Measurements from ENCODE around the gene CLIC1.
"Not testable (repeated sequence)": the region's sequence is repeated elsewhere in the genome, so short reads cannot be mapped to it uniquely, and the experiment has no call there.

The CLIC1 gene

DNA sequence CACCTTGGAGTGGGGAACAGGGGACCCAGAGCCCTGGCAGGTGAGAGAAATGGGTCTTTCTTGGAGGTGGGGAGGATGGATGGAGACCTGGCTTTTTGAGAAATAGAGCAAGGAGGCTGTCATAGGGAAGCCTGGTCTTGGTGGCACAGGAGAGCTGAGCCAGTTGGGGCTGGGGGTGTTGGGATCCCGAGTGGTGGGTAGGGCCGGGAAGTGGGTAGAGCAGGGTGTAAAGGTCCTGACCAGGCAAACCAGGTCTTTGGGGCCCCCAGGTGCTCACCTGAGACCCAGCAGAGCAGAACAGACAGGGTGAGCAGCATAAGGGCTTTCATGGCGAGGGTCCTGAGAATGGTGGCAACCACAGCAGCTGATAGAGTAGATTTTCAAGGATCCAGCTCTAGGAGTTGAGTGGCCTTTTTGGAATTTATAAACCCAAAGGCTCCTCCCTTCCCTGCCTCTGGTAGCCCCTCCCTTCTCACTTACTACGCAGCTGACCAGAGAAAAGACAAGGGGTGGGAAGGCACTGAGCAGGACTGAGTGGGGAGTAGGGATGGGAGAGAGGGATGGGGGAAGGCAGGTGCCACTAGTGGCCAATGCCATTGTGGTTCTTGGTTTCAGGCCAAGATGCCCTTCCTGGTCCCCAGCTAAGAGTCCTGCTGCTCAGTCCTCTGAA lies 14.8 kb downstream of the CLIC1 start, which contains the start of gene LY6G6C:
TSS of gene LY6G6C (minus strand) at position 396 of the 670 bp plus-strand sequence. CDS start at position 329, 67 bp downstream.
- DNase-seq: no peak

DNA sequence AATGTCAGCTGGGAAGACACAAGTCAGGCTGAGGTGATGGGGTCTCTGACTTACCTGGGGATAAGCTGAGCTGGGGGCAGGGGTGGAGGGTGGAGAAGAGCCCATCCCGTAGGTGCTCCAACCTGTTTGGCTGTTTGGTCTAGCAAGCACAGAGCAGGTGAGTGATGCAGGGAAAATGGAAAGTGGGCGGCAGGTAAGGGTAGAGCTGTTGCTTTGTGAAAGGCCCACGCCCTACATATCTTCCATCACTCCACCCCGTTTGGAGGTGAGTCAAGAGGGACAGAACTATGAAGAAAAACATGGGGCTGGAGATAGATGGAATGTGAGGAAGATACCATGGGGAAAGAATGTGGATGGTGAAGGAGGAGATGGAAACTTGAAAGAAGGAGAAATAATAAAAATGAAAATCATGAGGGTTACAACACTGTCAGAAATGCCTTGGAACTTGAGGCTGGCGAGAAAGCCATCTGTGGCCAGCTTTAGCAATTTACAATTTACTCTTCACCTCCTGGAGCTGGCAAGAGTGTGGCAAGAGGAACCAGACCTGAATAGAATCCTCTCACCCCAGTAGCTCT lies 16.0 kb downstream of the CLIC1 start:
- DNase-seq: no peak

DNA sequence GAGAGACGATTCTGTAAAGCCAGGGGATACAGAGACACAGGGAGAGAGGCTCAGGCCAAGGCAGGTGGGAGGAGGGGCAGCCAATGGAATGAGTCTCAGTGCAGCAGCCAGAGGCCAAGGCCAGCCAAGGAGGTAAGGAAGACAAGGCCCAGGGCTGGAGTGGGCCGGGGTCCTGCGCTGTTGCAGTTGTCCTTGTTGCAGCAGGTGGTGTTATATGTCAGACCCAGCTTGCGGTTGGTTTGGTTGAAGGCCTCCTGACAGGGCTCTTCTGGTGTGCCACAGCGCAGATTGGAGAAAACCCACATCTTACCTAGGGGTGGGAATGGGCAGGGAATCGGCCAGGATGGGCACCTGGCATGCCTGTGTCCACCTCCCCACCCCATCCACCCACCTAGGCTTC lies 17.3 kb downstream of the CLIC1 start:
- no peak for DNase-seq

DNA sequence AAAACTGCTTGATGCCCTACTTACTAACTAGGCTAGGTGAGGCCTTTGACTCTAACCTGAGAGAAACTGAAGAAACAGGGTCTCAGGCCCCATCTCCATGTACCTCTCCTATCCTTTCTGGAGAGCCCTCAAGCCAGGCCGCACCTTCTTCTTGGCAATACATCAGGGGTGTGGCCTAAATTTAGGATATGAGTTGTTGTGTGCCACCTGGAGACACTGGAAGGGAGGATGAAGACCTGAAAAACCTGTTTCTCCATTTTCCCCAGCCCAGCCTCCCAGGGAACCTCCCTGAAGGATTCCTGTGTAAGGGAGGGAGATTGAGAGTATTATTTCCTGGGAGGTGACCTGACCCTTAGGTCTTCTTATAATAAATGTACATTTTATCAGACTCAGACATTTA lies 18.1 kb downstream of the CLIC1 start:
- no peak for DNase-seq

DNA sequence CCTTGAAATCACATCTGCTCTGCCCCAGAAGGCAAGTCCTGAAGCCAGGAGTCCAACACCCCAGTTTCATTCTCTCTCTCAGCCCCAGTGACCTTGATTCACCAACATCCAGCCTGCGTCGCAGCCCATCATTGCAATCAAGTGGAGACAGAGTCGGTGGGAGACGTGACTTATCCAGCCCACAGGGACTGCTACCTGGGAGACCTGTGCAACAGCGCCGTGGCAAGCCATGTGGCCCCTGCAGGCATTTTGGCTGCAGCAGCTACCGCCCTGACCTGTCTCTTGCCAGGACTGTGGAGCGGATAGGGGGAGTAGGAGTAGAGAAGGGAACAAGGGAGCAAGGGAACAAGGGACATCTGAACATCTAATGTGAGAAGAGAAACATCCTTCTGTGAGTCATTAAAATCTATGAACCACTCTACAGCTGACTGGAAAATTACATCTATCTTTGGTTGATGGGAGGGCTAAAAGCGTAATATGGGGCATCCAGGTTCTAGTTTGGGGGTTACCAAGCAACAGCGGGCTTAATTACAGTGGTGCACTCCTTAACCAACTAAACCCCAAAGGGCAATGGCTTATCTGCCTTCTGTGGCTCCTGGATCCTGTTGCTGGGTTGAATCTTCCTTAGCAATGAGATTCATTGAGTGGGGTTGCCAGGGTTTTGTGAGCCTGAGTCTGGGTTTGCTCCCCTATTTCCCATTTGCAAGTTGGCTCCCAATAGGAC lies 18.7 kb downstream of the CLIC1 start:
- DNase-seq: no peak

DNA sequence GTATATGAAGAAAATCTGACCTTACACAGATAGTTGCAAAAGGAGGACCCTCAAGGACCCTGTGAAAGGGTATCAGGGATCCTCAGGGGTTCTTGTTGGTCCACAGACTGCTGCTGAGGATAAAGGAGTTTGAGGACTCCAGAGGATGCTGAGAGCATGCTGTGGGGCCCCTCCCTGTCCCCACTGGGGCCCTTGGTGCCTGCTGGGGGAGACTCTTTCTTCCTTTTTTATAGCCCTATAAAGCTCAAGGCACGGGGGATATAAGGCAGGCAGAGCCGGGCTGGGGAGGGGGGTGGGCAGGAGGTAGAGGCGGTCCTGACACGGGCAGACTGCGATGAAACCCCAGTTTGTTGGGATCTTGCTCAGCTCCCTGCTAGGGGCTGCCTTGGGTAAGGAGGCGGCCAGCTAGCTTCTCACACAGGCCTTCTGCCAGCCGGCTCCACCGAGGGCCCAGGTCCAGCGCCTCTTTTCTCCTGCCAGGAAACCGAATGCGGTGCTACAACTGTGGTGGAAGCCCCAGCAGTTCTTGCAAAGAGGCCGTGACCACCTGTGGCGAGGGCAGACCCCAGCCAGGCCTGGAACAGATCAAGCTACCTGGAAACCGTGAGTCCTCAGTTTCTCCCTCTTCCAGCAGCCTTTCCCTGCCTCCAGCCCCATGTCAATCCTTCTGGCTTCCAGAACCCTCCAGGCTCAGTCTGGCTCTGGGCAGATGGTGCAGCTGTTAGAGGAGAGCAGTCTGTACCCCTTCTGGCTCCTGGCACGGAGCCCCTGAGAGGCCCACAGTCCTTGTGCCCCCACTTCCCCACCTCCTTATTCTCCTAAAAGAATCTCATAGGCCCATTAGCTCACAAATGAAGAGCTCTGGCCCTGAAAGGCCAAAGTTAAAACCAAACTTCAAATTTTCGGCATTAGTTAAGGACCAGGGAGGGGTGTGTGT lies 21.0 kb downstream of the CLIC1 start, which contains the start of gene LY6G6D:
TSS of gene LY6G6D (plus strand) at position 327 of the 937 bp plus-strand sequence. CDS start at position 335, 8 bp downstream.
- DNase-seq: no peak

DNA sequence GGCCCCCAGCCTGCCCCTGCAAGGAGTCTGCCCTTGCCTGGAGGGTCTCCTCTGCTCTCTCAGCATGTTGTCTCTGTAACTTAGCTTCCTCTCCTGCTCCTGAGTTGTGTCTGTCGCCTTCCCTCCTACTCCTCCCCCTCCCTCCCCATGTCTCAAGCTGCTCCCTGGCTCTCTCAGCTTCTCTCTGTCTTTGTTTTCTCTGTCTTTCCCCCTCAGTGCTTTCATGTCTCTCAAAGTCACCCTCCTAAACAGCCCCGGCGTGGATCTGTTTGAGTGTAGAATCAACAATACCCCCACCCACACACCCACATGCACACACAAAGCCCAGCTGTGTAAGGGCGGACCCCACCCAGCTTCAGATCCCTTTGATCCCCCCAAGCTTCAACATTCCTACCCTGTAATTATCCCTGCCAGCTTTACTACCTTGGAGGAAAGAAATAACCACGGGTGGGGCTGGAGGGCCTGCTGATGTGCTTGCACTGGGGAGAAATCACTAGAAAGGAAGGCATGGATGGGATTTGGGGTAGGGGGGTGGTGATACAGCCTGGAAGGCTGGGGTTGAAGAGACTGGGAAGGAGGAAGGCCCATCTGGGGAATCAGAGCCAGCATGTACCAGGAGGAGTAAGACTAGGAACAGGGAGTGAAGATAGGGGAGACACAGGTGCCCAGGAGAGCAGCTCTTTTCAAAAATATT lies 22.2 kb downstream of the CLIC1 start:
- DNase-seq: no peak

DNA sequence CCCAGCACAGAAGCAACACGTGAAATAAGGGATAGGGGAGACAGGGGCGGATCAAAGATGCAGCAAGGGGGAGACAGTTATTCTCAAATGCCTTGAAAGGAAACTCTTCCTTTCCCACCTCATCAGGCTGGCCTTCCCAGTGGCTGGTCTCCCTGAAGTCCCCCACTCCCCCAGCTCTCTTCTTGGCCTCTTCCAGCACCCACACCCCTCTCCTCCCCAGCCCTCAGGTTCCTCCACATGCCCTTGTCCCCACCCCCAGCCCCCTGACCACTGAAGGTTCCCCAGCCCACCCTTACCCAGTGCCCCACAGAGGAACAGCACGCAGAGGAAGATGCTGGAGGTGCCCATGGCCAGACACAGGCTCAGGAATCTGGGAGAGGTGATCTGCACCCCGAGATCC lies 22.9 kb downstream of the CLIC1 start:
- DNase-seq: no peak

DNA sequence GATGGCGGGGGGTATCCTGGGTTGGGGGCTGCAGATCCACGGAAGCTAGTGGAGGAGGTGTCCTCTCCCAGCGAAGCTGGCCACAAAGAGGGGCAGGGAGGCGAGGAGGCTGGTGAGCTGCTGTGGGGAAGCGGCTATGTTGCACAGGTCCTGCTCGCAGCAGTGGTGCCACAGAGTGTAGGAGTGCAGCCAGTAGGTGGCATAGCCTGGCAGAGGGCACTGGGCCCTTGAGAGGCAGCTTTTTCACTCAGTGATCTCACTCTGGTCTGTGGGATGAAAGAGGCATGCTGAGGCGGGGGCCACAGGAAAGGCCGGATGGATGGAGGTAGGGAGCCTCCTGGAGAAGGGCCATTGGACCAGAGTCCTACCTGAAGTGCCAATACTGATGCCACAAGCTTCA lies 24.0 kb downstream of the CLIC1 start:
- DNase-seq: no peak

DNA sequence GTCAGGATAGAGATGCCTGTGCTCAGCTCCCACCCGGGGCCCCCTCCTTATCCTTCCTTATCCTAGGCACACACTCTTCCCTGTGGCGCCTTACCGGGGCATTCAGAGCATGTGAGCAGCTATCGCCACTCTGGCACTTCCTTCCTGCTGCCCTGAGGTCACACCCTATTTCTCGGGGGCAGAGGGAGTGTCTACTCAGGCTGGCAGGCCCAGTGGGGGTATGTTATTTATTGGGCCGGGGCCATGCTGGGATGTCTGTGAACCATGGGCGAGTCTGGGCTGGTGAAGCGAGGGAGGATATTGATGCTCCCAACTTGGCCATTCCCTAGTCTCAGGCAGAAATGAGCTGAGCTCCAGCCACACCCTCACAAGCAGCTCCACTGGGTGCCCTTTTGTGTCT lies 25.1 kb downstream of the CLIC1 start:
- no peak for DNase-seq

DNA sequence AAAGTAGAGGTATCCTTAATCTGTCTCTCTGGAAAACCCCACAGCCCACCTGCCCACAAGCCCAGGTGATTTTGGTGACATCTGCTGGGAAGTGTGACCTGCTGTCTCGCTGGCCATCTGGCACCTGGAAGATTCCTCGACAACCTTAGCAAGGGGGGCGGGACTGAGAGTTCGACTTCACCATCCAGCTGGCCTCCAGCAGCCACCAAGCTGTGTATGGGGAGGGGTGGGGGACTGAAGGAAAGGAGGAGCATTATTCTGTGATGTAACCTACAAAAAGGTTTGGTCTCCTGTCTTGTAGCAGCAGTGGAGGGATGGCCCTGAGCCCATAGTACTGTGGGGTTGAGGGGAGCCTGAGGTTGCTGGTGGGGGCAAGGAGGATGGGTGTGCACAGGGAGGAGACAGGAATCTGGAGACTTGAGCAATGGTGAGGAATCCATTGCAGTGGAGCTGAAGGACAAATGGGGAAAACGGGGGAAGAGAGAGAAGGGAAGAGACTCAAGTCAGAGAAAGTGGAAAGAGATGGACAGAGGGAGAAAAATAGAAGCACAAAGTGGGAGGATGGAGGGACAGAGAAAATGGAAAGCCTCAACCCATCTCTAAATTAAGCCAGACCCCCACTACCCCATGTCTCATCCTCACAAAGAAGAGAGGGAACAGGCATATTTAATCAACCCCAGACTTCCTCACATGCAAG lies 25.7 kb downstream of the CLIC1 start:
- no peak for DNase-seq

DNA sequence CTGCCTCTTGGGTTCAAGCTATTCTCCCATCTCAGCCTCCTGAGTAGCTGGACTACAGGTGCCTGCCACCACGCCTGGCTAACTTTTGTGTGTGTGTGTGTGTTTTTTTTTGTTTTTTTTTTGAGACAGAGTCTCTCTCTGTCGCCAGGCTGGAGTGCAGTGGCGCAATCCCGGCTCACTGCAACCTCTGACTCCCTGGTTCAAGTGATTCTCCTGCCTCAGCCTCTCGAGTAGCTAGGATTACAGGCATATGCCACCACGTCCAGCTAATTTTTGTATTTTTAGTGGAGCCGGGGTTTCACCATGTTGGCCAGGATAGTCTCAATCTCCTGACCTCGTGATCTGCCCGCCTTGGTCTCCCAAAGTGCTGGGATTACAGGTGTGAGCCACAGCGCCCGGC lies 27.2 kb downstream of the CLIC1 start:
- not testable (repeated sequence) for DNase-seq

DNA sequence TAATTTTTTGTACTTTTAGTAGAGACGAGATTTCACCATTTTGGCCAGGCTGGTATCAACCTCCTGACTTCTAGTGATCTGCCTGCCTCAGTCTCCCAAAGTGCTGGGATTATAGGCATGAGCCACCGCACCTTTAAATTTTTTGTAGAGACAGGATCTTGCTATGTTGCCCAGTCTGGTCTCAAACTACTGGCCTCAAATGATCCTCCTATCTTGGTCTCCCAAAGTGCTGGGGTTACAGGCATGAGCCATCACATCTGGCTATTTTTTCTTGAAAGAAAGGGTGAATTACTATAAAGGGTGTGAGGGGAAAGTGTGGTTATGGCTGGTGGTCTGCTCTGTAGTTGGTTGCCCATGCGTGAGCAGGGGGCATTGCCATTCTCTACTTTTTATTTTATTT lies 28.1 kb downstream of the CLIC1 start:
- DNase-seq: no peak

DNA sequence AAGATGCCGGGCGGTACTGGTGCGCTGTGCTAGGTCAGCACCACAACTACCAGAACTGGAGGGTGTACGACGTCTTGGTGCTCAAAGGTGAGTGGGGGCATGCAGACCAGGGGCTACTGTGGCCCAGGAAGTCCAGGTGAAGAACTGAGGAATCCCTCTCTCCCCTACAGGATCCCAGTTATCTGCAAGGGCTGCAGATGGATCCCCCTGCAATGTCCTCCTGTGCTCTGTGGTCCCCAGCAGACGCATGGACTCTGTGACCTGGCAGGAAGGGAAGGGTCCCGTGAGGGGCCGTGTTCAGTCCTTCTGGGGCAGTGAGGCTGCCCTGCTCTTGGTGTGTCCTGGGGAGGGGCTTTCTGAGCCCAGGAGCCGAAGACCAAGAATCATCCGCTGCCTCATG lies 28.6 kb downstream of the CLIC1 start:
- DNase-seq: no peak

DNA sequence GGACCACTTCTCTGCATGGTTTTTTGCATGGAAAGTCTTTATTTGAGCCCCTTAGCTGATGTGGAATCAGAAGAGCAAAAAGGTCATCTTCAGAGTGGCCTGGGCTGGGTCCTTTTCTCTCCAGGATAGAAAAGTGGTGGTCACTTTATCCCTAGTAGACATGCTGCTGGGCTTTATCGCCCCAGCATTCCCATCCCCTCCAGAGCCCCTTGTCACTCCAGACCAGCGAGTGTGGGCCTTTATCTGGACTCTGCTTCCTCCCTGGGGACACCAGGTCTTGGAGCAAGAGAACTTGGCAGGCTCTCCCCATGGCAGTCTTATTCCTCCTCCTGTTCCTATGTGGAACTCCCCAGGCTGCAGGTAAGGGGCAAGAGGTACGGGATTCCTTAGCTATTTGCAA lies 29.7 kb downstream of the CLIC1 start, which contains the start of gene LY6G6F:
TSS of gene LY6G6F (plus strand) at position 268 of the 400 bp plus-strand sequence. CDS start at position 309, 41 bp downstream.
- no peak for DNase-seq

DNA sequence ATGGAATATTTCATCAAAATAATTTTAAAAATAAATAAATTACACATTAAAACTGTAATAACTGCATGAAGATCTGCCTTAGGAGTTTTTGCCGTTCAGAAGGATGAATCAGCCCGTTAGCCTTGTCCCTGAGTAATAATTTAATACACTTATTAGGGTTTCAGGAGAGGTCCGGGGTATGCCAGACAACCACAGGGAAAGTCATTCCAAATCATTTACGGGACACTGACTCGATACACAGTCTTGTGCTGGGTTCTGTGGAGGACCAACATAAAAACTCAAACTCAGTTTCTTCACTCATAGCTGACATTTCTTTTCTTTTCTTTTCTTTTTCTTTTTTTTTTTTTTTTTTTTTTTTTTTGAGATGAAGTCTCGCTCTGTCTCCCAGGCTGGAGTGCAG lies 30.4 kb downstream of the CLIC1 start:
- DNase-seq: no peak

DNA sequence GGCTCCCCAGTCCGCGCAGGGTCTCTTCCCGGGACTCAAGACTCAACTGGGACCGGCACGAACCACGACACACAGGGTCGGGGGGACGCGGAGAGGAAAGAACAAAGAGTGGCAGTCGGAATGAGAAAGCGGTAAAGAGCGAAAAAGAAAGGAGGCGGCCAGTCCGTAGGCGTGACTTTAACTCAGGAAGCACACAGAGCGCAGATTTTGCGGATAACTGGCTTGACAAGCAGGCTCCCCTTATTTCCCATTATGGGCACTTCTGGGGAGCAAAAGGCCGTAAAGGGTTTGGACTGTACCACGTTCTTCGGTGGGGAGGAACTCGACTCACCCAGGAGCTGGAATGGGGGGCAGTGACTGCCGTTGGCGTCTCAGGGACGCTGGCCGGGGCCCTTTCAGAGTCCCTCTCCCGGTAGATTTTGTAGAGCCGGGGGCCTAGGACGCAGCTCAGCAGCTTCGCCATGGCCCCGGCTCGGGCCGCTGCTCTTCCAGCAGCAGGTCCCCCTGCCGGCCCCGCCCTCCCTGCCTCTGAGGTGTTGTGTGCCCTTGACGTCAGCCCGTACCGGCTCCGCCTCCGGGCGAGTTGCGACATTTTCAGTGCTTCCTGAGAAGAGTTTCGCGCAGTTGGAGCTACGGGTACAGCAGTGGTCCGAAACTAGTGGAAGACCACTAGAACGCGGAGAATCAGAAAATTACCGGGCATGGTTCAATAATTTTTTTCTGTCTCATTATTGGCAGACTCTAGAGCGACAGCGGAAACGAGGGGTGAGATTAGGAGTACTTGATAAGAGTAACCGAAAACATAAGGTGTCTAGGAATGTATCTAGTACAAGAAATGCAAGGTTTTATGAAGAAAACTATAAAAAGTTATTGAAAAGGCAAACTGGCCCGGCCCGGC lies 33.3 kb downstream of the CLIC1 start, which contains the start of gene ABHD16A:
TSS of gene ABHD16A (minus strand) at position 506 of the 898 bp plus-strand sequence. CDS start at position 463, 43 bp downstream.
- peak; percentile 91 to 95 for DNase-seq

DNA sequence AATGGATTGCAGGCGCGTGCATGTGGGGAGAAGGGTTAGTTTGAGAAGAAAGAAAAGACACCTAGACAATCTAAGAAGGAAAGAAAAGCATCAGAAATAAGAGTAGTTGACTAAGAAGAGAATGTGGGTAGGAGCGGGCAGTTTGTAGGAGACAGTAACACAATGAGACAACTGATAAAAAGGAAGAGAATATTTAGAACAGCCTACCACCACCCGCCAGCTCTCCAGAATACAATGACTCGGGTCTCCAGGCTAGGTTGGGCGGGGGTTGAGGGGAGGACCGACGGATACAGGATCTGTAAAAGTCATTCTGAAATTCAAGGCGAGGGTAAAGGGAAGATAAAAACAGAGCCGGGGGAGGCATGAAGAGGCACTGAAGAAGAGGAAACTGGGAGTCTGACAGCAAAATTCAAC lies 33.9 kb downstream of the CLIC1 start:
- DNase-seq: no peak

DNA sequence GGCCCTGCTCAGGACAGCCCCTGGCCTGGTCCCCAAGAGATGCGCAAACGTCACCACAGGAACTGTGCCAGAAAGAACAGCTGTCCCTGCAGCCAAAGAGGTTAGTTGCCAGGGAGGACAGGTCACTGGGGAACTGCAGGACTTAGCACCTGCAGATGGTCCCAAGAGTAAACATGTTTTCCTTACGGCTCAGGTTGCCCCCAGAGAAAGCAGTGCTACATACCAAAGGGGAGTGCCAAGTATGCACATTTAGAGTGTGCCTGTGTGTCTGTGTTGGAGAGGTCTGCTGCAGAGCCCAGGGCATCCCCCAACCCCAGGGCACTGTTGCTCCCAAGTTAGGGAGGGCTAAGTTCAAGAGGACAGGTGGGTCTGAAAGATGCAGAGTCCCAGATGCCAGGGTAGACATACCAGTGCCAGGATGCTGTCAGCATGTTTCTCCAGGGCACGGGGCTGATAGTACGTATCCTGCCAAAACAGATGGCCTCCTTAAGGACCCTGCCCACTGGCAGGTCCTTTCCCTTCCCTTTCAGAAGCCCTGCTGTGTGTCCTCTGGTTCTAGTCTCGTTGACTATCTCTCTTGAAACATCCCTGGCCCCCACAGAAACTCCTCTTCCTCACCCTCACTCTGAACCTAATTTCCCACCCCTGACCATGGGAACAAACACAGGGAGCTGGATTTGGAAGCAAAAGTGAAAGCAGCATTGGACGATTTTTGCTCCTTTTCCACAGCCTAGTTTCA lies 34.5 kb downstream of the CLIC1 start:
- DNase-seq: no peak

Measured in bone marrow (tissue), 2 donors.